ENCODE results near the gene RPL35A. TPM values are rescaled to one million over a fixed set of nuclear protein-coding genes. Genes with fewer than 3 reads are reported as not detected.

The RPL35A gene
- total and polyA plus RNA-seq, 2 of the 8 experiments (the other 6 are each of a cell fraction or from before 2014, with no cell fraction given): 695 to 1,393 TPM

DNA sequence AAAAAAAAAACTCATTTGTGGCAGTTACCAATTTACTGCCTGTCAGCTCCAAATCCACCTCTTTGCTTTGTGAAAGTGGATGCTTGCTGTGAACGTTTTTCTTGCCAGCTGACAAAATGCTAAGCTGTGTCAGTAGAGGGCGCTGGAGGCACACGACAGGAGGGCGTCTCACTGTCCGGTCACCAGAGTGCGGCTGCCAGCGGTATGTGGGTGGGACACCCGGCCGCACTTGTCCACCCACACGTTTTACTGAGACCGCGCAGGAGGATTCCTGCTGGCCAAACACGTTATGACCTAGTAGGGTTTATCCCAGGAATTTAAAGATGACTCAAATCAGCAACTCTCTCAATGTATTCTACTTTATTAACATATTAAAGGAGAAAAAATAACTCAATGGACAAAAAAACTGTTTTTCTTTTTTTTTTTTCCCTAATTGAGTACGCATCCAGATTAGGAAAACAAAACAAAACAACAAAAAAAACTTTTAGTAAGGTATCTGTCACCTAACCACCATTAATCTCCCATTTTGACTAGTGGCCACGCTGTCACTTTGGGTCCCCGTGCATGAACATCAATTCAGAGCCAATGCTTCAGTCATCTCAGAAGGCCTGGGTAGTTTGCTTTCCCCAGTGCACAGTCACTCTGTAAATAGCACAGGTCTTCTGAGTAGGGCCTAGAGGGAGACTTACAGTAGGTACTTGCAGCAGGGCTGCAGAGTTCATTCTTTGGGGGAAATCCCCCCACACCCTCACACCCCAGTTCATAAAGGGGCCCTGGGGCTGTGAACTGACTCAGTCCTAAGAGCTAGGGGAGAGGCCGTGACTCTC lies 43.8 kb upstream of the RPL35A start (continued):
- TF ChIP-seq TAF7 (optimal IDR thresholded peaks at IDR 0.05; ENCODE audit: borderline replicate concordance, low read depth, low read length): no peak
- TF ChIP-seq SAP30 (IDR thresholded peaks at IDR 0.05; ENCODE audit: insufficient read depth, insufficient replicate concordance, low read length): no peak
- no peak for TF ChIP-seq SP2 (IDR thresholded peaks at IDR 0.05; ENCODE audit: low read length)
